GM19468 (cell line): Measurements from ENCODE around the gene ELMO2.

Experiments used
- ATAC-seq: cut with Tn5 transposase; IDR thresholded peaks from one replicate; pipeline ENCODE4 v1.9.1; 2021; ENCODE audit warnings: mild to moderate bottlenecking, moderate library complexity, moderate number of reproducible peaks; ENCODE audit not compliant: unreplicated experiment; ENCODE audit errors: extremely low read depth

The ELMO2 gene

DNA sequence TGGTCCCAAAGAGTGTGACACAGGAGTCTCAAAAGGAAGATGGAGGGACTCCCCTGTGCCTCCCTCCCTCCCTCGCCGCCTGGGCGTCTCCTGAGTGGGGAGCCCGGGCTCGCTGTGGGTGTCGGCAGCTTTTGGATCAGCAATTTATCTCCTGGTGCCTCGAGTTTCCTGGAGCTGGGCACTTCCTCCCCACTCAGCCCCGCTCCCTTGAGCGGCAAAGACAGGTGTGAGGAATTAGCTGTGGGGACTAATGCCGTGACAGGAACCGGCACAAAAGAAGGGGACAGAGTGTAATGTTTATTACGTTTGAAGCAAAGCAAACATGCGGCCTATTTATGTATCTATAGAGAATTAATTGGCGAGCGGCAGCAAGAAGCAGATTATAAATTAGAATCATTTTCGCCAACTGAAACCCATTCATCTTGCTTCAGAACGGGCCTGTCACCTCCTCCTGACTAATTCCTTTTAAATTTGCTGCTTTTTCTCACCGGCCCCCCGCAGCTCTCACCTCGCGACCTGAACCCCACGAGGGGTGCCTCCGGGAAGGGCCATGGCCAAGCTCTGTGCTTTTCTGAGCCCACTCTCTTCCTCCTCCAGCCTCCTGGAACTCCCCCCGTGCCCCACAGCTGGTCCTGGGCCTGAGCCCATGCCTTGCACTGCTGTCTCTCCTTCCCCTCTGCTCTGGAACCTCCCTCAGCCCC, 89.3 kb downstream of the ELMO2 start:
- ATAC-seq = no peak
